Measurements from ENCODE around the gene PANX3. TPM values are rescaled to one million over a fixed set of nuclear protein-coding genes. Genes with fewer than 3 reads are reported as not detected.

Gene PANX3
- total RNA-seq, 2 donors from 2014 or later = not detected

- no peak for TF ChIP-seq CTCF (IDR thresholded peaks at IDR 0.05)
- Histone ChIP-seq H3K4me3 (no peak overlapping the region), H3K27ac (no peak overlapping the region), H3K27me3 (no peaks in the 10 kb centered on the region), H3K4me1 (no peaks in the 10 kb centered on the region), H3K9me3 (no peaks in the 10 kb centered on the region), H3K36me3 (peaks cover 8% of the 10 kb centered on the region)
- no peak for DNase-seq (ENCODE audit: low spot score)
These were observed 52.6 kb downstream of the PANX3 start for GRCh38 chr11:124663861-124664260.

GRCh38 chr11:124667601-124668000 is 56.4 kb downstream of the PANX3 start:
- Histone ChIP-seq H3K4me3 (no peak overlapping the region), H3K4me1 (peaks cover 0 to 2% of the 10 kb centered on the region in 2 donors), H3K27me3 (no peaks in the 10 kb centered on the region), H3K27ac (no peak overlapping the region), H3K9me3 (no peaks in the 10 kb centered on the region), H3K36me3 (peaks cover 8% of the 10 kb centered on the region)
- no peak for DNase-seq (ENCODE audit: low spot score)
- TF ChIP-seq CTCF (IDR thresholded peaks at IDR 0.05) = no peak

GRCh38 chr11:124669193-124669592 is 58.0 kb downstream of the PANX3 start:
- no peaks in the 10 kb centered on the region for H3K27me3 ChIP-seq
- peaks cover 0 to 13% of the 10 kb centered on the region in 2 donors for H3K4me1 ChIP-seq
- TF ChIP-seq CTCF (IDR thresholded peaks at IDR 0.05) = peak; percentile 51 to 86
- H3K9me3 ChIP-seq = no peaks in the 10 kb centered on the region
- no peak overlapping the region for H3K4me3 ChIP-seq
- DNase-seq (ENCODE audit: low spot score) = no peak
- no peak overlapping the region for H3K27ac ChIP-seq
- peaks cover 8% of the 10 kb centered on the region for H3K36me3 ChIP-seq

Other genes starting within 250 kb of the PANX3 start
- not detected for gene OR8B2, start 226.9 kb upstream of the PANX3 start, total RNA-seq
- not detected for gene OR8B3, start 212.4 kb upstream of the PANX3 start, total RNA-seq
- gene OR8B4, start 186.6 kb upstream of the PANX3 start, total RNA-seq = not detected
- not detected for gene OR8B8, start 165.7 kb upstream of the PANX3 start, total RNA-seq
- not detected for gene OR8B12, start 67.8 kb upstream of the PANX3 start, total RNA-seq
- gene OR8A1, start 41.4 kb upstream of the PANX3 start, total RNA-seq = not detected
- 10 to 100 TPM; 20.0 to 27.6 TPM for gene TBRG1, start 11.4 kb downstream of the PANX3 start, total RNA-seq
- 10 to 100 TPM; 12.5 to 40.8 TPM for gene SIAE, start 62.3 kb downstream of the PANX3 start, total RNA-seq
- 1 to 10 TPM; 4.7 to 5.9 TPM for gene SPA17, start 62.5 kb downstream of the PANX3 start, total RNA-seq
- 1 to 10 TPM; 2.2 to 2.8 TPM for gene NRGN, start 128.5 kb downstream of the PANX3 start, total RNA-seq
- gene VSIG2, start 140.8 kb downstream of the PANX3 start, total RNA-seq = 1 to 10 TPM; 1.1 to 6.3 TPM
- 10 to 100 TPM; 60.6 to 64.6 TPM for gene ESAM, start 150.9 kb downstream of the PANX3 start, total RNA-seq
- gene MSANTD2, start 189.0 kb downstream of the PANX3 start, total RNA-seq = 1 to 10 TPM; 2.9 to 6.5 TPM

All from right atrium auricular region (tissue), 2 donors.